Ishikawa (cell line): Measurements from ENCODE around the gene MYLK.

ENCODE experiments used
- EGR1 ChIP-seq: IDR thresholded peaks from 2 replicates; pipeline ENCODE4 v1.6.1; 2012
- NFIC ChIP-seq: IDR thresholded peaks from 2 replicates; pipeline ENCODE4 v1.6.1; 2012
- TAF1 ChIP-seq: IDR thresholded peaks from 2 replicates; pipeline ENCODE4 v1.6.1; 2012; ENCODE audit warnings: low read depth, mild to moderate bottlenecking
- YY1 ChIP-seq: IDR thresholded peaks from 2 replicates; pipeline ENCODE4 v1.6.1; 2012; ENCODE audit warnings: low read depth
- TF ChIP-seq, protein P1 (sequence below): IDR thresholded peaks from 2 replicates; pipeline ENCODE4 v1.6.1; 2012; ENCODE audit warnings: low read depth, mild to moderate bottlenecking

DNA sequence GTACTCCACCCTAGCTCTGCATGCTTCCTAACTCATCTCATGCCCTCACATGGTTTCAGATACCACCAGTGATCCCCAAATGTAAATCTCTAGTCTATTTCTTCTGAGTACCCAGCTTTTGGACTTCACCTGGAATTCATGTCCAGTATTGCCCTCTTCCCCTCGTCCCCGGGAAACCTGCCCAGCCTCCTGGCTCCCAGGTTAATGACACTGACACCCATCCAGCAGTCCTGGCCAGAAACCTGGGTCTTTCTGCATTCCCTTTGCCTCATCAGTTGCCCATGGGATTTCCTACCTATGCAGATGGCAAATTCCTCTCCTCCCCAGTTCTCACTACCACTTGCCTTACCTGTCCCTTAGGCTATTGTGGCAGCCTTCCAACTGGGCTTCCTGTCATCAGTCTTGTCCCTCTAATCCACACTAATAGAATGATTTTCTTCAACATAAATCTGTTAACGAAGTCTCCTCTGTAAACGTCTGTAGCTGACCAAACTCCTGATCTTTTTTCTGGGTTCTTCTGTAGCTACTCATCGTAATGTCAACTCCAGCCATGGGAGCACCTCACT lies 15.3 kb upstream of the MYLK start:
- TF ChIP-seq, protein P1, sequence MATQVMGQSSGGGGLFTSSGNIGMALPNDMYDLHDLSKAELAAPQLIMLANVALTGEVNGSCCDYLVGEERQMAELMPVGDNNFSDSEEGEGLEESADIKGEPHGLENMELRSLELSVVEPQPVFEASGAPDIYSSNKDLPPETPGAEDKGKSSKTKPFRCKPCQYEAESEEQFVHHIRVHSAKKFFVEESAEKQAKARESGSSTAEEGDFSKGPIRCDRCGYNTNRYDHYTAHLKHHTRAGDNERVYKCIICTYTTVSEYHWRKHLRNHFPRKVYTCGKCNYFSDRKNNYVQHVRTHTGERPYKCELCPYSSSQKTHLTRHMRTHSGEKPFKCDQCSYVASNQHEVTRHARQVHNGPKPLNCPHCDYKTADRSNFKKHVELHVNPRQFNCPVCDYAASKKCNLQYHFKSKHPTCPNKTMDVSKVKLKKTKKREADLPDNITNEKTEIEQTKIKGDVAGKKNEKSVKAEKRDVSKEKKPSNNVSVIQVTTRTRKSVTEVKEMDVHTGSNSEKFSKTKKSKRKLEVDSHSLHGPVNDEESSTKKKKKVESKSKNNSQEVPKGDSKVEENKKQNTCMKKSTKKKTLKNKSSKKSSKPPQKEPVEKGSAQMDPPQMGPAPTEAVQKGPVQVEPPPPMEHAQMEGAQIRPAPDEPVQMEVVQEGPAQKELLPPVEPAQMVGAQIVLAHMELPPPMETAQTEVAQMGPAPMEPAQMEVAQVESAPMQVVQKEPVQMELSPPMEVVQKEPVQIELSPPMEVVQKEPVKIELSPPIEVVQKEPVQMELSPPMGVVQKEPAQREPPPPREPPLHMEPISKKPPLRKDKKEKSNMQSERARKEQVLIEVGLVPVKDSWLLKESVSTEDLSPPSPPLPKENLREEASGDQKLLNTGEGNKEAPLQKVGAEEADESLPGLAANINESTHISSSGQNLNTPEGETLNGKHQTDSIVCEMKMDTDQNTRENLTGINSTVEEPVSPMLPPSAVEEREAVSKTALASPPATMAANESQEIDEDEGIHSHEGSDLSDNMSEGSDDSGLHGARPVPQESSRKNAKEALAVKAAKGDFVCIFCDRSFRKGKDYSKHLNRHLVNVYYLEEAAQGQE = no peak
- TF ChIP-seq EGR1 = no peak
- no peak for TF ChIP-seq YY1
- TF ChIP-seq NFIC = no peak
- TF ChIP-seq TAF1 = no peak
